RPMI7951 (cell line): ENCODE results near the gene NHS. TPM values are rescaled to one million over a fixed set of nuclear protein-coding genes. Genes with fewer than 3 reads are reported as not detected.

Experiments
- DNase-seq: peaks from one replicate; pipeline ENCODE4 v3.0.0-alpha.2; 2012; ENCODE audit warnings: low read depth
- total RNA-seq: library from RNA; depleted of rRNA; stranded (reverse); fragments of >200 nt; shearing (Covaris generic); gene quantifications from 2 replicates; pipeline ENCODE4 v1.2.3, GENCODE V29; 2014

Gene NHS
- total RNA-seq, 1 experiment from 2014 or later: 7.1 TPM

- DNase-seq: peak; percentile 44
Observed at GRCh38 chrX:17588303-17588702, 213.3 kb downstream of the NHS start.

GRCh38 chrX:17590892-17591740 is 216.1 kb downstream of the NHS start:
- peak; percentile 77 for DNase-seq

- DNase-seq: peak; percentile 82
Observed at GRCh38 chrX:17591741-17592110, 216.7 kb downstream of the NHS start.

- DNase-seq: peak; percentile 51
Observed at GRCh38 chrX:17592117-17592516, 217.1 kb downstream of the NHS start.

- DNase-seq: no peak
Observed at GRCh38 chrX:17594693-17595092, 219.7 kb downstream of the NHS start.

GRCh38 chrX:17595456-17596035 is 220.5 kb downstream of the NHS start:
- DNase-seq: peak; percentile 81

- DNase-seq: peak; percentile 61
Observed at GRCh38 chrX:17596061-17596460, 221.1 kb downstream of the NHS start.

- peak; percentile 36 for DNase-seq
Observed at GRCh38 chrX:17596546-17597205, 221.7 kb downstream of the NHS start.

GRCh38 chrX:17597327-17597726 is 222.3 kb downstream of the NHS start:
- no peak for DNase-seq

- peak; percentile 79 for DNase-seq
Observed at GRCh38 chrX:17597836-17598439, 222.9 kb downstream of the NHS start.

GRCh38 chrX:17601441-17602200 is 226.6 kb downstream of the NHS start:
- no peak for DNase-seq

- no peak for DNase-seq
Observed at GRCh38 chrX:17602245-17602644, 227.2 kb downstream of the NHS start.

GRCh38 chrX:17603196-17603595 is 228.2 kb downstream of the NHS start:
- no peak for DNase-seq

- no peak for DNase-seq
Observed at GRCh38 chrX:17605676-17606075, 230.7 kb downstream of the NHS start.

- DNase-seq: no peak
Observed at GRCh38 chrX:17606231-17606630, 231.2 kb downstream of the NHS start.

GRCh38 chrX:17608888-17609287 is 233.9 kb downstream of the NHS start:
- DNase-seq: no peak

- DNase-seq: no peak
Observed at GRCh38 chrX:17610788-17611187, 235.8 kb downstream of the NHS start.

- peak; percentile 92 for DNase-seq
Observed at GRCh38 chrX:17613979-17614588, 239.1 kb downstream of the NHS start.

GRCh38 chrX:17616936-17617335 is 241.9 kb downstream of the NHS start:
- DNase-seq: no peak

- no peak for DNase-seq
Observed at GRCh38 chrX:17617806-17618205, 242.8 kb downstream of the NHS start.

GRCh38 chrX:17621566-17622270 is 246.7 kb downstream of the NHS start:
- DNase-seq: peak; percentile 79
